ENCODE data around the gene LCN10.

DNA sequence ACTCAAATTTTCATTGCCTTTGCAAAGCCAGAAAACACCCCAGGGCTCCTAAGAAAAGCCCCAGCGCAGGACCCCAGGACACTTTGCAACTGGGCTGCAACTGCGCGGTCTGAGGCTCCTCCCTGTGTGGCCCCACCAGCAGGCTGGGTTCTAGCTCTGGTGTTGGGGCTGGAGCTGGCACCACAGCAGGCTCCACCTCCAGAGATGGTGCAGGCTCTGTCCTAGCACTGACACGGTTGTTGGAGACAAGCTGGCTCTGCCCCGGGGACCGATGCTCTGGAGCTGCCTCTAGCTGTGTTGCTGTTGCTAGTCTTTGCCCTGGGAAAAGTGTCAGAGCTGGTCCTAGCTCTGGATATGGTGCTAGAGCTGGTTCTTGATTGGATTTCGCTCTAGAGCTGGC, 13.6 kb downstream of the LCN10 start:
- TF ChIP-seq REST (IDR thresholded peaks at IDR 0.05; ENCODE audit: low read depth, low read length) (no peak), DPF2 (IDR thresholded peaks at IDR 0.05) (no peak), TAF1 (IDR thresholded peaks at IDR 0.05; ENCODE audit: borderline replicate concordance, low read depth, low read length) (no peak), ZNF384 (IDR thresholded peaks at IDR 0.05; ENCODE audit: borderline replicate concordance, low read depth, low read length) (no peak), POLR2AphosphoS5 (IDR thresholded peaks at IDR 0.05; ENCODE audit: low read length) (no peak), POLR2A (IDR thresholded peaks at IDR 0.05; ENCODE audit: low read depth, low read length) (no peak)
- TF ChIP-seq, protein P1, sequence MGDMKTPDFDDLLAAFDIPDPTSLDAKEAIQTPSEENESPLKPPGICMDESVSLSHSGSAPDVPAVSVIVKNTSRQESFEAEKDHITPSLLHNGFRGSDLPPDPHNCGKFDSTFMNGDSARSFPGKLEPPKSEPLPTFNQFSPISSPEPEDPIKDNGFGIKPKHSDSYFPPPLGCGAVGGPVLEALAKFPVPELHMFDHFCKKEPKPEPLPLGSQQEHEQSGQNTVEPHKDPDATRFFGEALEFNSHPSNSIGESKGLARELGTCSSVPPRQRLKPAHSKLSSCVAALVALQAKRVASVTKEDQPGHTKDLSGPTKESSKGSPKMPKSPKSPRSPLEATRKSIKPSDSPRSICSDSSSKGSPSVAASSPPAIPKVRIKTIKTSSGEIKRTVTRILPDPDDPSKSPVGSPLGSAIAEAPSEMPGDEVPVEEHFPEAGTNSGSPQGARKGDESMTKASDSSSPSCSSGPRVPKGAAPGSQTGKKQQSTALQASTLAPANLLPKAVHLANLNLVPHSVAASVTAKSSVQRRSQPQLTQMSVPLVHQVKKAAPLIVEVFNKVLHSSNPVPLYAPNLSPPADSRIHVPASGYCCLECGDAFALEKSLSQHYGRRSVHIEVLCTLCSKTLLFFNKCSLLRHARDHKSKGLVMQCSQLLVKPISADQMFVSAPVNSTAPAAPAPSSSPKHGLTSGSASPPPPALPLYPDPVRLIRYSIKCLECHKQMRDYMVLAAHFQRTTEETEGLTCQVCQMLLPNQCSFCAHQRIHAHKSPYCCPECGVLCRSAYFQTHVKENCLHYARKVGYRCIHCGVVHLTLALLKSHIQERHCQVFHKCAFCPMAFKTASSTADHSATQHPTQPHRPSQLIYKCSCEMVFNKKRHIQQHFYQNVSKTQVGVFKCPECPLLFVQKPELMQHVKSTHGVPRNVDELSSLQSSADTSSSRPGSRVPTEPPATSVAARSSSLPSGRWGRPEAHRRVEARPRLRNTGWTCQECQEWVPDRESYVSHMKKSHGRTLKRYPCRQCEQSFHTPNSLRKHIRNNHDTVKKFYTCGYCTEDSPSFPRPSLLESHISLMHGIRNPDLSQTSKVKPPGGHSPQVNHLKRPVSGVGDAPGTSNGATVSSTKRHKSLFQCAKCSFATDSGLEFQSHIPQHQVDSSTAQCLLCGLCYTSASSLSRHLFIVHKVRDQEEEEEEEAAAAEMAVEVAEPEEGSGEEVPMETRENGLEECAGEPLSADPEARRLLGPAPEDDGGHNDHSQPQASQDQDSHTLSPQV (IDR thresholded peaks at IDR 0.05), result no peak

All from GM12878 (cell line).